NT2/D1 (cell line): ENCODE results near the gene RAI1.

Experiments used
- SUZ12 ChIP-seq: IDR thresholded peaks from 2 replicates; pipeline ENCODE4 v1.6.1; 2011; ENCODE audit not compliant: insufficient read length, insufficient read depth; ENCODE audit errors: extremely low read depth
- YY1 ChIP-seq: IDR thresholded peaks from 2 replicates; pipeline ENCODE4 v1.6.1; 2011; ENCODE audit not compliant: insufficient read length, insufficient read depth
- ZNF274 ChIP-seq: IDR thresholded peaks from 2 replicates; pipeline ENCODE4 v1.6.1; 2011; ENCODE audit warnings: mild to moderate bottlenecking, low read depth, low read length

DNA sequence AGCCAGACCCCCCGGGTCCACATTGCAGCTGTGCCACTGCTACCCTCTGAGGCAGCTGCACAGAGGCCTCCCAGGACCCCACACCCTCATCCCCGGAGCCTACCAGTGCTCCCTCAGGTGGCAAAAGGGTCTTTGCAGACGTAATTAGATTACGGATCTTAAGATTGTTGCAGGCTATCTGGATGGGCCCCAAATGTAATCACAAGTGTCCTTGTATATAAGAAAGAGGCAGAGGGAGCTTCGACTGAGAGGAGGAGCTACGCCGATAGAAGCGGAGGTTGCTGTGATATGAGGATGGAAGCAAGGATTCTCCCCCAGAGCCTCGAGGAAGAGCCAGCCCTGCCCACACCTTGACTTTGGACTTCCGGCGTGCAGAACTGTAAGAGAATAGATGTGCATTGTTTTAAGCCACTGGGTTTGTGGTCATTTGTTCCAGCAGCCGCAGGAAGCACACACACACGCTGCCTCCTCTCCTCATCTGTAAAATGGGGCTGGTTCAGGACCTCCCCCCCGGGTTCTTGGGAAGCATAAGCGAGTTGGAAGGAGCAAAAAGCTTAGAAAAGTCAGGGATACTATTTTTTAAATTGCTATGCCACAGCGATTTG, 10.5 kb upstream of the RAI1 start:
- no peak for TF ChIP-seq ZNF274
- TF ChIP-seq YY1: no peak
- no peak for TF ChIP-seq SUZ12
